ENCODE measurements around the gene PHACTR1. TPM values are rescaled to one million over a fixed set of nuclear protein-coding genes. Genes with fewer than 3 reads are reported as not detected.

The PHACTR1 gene
- polyA plus RNA-seq, 1 experiment = not detected

DNA sequence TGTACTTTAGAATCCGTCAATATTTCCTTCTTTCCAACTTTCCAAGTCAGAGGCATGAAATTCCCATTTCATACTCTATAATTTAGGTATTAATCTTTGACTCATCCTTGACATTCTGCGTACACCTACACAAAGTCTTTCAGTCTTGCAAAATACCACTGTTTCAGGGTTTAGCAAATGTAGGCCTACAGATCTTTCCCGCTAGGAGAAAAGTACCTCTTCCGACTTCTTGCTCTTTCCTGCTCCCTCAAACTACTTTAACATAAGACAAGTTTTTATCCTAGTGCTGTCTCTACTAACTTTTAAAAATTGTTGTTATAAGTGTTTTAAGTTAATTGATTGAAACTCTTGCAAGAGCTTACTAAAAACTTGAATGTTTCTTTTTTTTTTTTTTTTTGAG is 18.3 kb upstream of the PHACTR1 start:
- TF ChIP-seq, protein P1, sequence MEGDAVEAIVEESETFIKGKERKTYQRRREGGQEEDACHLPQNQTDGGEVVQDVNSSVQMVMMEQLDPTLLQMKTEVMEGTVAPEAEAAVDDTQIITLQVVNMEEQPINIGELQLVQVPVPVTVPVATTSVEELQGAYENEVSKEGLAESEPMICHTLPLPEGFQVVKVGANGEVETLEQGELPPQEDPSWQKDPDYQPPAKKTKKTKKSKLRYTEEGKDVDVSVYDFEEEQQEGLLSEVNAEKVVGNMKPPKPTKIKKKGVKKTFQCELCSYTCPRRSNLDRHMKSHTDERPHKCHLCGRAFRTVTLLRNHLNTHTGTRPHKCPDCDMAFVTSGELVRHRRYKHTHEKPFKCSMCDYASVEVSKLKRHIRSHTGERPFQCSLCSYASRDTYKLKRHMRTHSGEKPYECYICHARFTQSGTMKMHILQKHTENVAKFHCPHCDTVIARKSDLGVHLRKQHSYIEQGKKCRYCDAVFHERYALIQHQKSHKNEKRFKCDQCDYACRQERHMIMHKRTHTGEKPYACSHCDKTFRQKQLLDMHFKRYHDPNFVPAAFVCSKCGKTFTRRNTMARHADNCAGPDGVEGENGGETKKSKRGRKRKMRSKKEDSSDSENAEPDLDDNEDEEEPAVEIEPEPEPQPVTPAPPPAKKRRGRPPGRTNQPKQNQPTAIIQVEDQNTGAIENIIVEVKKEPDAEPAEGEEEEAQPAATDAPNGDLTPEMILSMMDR (IDR thresholded peaks at IDR 0.05; ENCODE audit: low read depth, low read length) = no peak
- H3K9me3 ChIP-seq (ENCODE audit: control insufficient read depth, insufficient read depth, low read length) = no peaks in the 10 kb centered on the region
- no peak overlapping the region for H3K4me3 ChIP-seq (ENCODE audit: low read depth, low read length)
- ChIA-PET POLR2A (no interaction called here), CTCF (no interaction called here)
- H3K27ac ChIP-seq (ENCODE audit: low read depth, low read length) = no peak overlapping the region
- no peaks in the 10 kb centered on the region for H3K27me3 ChIP-seq (ENCODE audit: control insufficient read depth, insufficient read depth, low read length)
- no peak for DNase-seq (ENCODE audit: low read depth, low spot score)

DNA sequence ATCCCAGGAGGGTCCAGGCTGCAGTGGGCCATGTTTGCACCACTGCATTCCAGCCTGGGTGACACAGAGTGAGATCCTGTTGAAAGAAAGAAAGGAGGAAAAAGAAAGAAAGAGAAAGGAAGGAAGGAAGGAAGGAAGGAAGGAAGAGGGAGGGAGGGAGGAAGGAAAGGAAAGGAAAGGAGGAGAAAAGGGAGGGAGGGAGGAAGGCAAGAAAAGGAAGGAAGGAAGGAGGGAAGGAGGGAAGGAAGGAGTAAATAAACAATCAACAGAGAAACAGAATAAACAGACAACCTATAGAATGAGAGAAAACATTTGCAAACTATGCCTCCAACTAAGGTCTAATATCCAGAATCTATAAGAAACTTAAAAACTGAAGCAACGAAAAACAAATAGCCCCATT is 11.6 kb upstream of the PHACTR1 start:
- Histone ChIP-seq H3K9me3 (ENCODE audit: control insufficient read depth, insufficient read depth, low read length) (no peaks in the 10 kb centered on the region), H3K27ac (ENCODE audit: low read depth, low read length) (no peak overlapping the region), H3K27me3 (ENCODE audit: control insufficient read depth, insufficient read depth, low read length) (no peaks in the 10 kb centered on the region), H3K4me3 (ENCODE audit: low read depth, low read length) (no peak overlapping the region)
- TF ChIP-seq, protein P1 (IDR thresholded peaks at IDR 0.05; ENCODE audit: low read depth, low read length) = no peak
- no peak for DNase-seq (ENCODE audit: low read depth, low spot score)
- POLR2A ChIA-PET = no interaction called here
- CTCF ChIA-PET = no interaction called here

DNA sequence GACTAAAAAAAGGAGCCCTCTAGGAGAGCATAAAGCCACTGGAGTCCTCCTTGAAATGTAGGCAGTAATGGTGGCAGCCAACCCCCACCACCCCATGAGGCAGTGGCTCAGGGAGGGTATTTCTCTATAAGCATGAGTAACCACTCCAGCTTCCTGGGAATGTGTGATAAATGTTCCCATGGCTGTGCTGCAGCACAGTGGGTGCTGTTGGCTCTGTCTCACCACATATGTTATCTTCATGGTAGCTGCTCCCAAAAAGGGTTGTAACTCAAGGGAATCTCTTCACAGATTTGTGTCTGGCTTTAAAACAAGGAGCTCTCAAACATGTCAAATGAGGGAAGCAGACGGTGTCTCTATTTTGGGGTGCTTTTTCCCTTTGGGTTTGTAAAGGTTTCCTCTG is 7.5 kb upstream of the PHACTR1 start:
- Histone ChIP-seq H3K27me3 (ENCODE audit: control insufficient read depth, insufficient read depth, low read length) (no peaks in the 10 kb centered on the region), H3K9me3 (ENCODE audit: control insufficient read depth, insufficient read depth, low read length) (no peaks in the 10 kb centered on the region), H3K4me3 (ENCODE audit: low read depth, low read length) (no peak overlapping the region), H3K27ac (ENCODE audit: low read depth, low read length) (no peak overlapping the region)
- TF ChIP-seq, protein P1 (IDR thresholded peaks at IDR 0.05; ENCODE audit: low read depth, low read length) = no peak
- no peak for DNase-seq (ENCODE audit: low read depth, low spot score)
- CTCF ChIA-PET = no interaction called here
- POLR2A ChIA-PET = no interaction called here

DNA sequence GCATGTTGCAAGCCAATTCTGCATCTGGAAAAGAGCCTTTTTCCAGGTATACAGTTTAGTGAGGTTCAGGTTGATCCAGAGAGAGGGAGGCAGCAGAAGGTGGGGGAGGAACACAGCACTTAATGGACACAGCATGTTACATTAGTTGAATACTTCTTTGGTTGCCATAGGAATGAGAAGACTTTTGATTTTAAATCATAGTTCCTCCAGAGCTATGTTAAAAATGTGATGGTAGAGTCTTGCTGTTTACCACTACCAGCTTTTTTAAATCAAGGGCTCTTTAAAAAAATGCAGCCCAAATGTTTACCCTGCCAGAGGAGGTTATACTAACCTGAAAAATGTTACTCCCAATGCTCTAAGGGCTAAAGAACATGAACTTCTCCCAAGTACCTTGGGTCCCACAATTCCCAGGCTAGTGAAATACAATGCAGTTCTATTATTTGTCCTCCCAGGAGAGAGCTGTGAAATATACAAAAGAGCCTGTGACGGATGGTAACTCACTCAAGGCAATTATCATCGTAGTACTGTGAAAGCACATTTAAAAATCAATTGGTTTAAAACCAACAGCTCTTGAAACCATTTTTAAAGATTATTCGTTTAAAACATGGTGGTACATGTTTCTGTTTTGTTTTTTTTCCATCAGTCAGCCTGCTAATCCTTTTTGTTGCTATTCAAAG is 6.9 kb upstream of the PHACTR1 start:
- POLR2A ChIA-PET = no interaction called here
- TF ChIP-seq, protein P1 (IDR thresholded peaks at IDR 0.05; ENCODE audit: low read depth, low read length) = no peak
- DNase-seq (ENCODE audit: low read depth, low spot score) = no peak
- Histone ChIP-seq H3K27me3 (ENCODE audit: control insufficient read depth, insufficient read depth, low read length) (no peaks in the 10 kb centered on the region), H3K4me3 (ENCODE audit: low read depth, low read length) (no peak overlapping the region), H3K9me3 (ENCODE audit: control insufficient read depth, insufficient read depth, low read length) (no peaks in the 10 kb centered on the region), H3K27ac (ENCODE audit: low read depth, low read length) (no peak overlapping the region)
- CTCF ChIA-PET = no interaction called here

DNA sequence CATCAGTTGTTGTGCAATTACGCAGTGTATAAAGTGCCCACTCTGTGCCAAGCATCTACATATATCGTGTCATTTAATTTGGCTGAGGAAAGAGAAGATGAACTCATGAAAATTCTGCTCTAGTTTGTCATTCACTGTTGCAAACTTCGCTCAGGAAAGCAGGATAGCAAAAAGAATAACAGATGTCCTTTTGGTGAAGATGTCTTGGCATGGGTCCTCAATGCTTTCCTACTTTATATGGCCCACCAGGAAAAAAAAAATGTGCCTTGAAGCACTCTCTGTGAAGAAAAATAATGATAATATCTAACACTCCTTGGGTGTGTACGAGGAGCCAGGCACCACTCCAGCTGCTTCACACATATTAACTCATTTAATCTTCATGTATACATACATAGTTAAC is 5.6 kb upstream of the PHACTR1 start:
- Histone ChIP-seq H3K27ac (ENCODE audit: low read depth, low read length) (no peak overlapping the region), H3K9me3 (ENCODE audit: control insufficient read depth, insufficient read depth, low read length) (no peaks in the 10 kb centered on the region), H3K27me3 (ENCODE audit: control insufficient read depth, insufficient read depth, low read length) (no peaks in the 10 kb centered on the region), H3K4me3 (ENCODE audit: low read depth, low read length) (no peak overlapping the region)
- CTCF ChIA-PET = no interaction called here
- no peak for DNase-seq (ENCODE audit: low read depth, low spot score)
- POLR2A ChIA-PET = no interaction called here
- TF ChIP-seq, protein P1 (IDR thresholded peaks at IDR 0.05; ENCODE audit: low read depth, low read length) = no peak
